PC-3 (cell line): ENCODE results near the gene KSR2.

ENCODE experiments used
- EZH2 ChIP-seq: fragments of 300-600 bp; sonication (generic); IDR thresholded peaks from one replicate; pipeline ENCODE4 v1.6.1; 2017; ENCODE audit warnings: antibody characterized with exemption, mild to moderate bottlenecking, low read length; ENCODE audit not compliant: unreplicated experiment
- EZH2phosphoT487 ChIP-seq: fragments of 300-600 bp; sonication (generic); IDR thresholded peaks from 2 replicates; pipeline ENCODE4 v1.6.1; 2018; ENCODE audit warnings: mild to moderate bottlenecking, antibody characterized with exemption, low read length, borderline replicate concordance
- TF ChIP-seq, protein P1 (sequence below): fragments of 300-600 bp; sonication (generic); conservative IDR thresholded peaks from 2 replicates; pipeline ENCODE4 v1.5.1; 2017; ENCODE audit warnings: antibody characterized with exemption, low read depth, mild to moderate bottlenecking, low read length

DNA sequence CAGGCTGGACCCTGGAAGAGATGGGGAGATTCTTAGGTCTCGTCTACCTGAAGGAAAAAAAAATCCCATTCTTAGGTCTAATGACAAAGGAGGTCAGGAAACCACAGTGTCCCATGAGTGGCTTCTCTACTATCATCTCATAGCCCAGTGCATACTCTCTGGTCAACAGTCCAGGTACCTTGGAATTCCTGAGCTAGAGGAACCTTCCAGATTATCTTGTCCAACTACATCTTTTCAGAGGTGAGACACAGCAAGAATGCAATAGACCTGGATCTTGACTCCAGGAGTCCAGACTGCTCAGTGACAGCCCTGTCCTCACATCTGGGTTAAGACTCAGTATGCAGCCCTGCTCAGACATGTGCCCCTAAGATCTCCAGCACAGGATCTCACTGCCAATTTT is 429.9 kb downstream of the KSR2 start:
- TF ChIP-seq EZH2phosphoT487 (no peak), EZH2 (no peak)
- TF ChIP-seq, protein P1, sequence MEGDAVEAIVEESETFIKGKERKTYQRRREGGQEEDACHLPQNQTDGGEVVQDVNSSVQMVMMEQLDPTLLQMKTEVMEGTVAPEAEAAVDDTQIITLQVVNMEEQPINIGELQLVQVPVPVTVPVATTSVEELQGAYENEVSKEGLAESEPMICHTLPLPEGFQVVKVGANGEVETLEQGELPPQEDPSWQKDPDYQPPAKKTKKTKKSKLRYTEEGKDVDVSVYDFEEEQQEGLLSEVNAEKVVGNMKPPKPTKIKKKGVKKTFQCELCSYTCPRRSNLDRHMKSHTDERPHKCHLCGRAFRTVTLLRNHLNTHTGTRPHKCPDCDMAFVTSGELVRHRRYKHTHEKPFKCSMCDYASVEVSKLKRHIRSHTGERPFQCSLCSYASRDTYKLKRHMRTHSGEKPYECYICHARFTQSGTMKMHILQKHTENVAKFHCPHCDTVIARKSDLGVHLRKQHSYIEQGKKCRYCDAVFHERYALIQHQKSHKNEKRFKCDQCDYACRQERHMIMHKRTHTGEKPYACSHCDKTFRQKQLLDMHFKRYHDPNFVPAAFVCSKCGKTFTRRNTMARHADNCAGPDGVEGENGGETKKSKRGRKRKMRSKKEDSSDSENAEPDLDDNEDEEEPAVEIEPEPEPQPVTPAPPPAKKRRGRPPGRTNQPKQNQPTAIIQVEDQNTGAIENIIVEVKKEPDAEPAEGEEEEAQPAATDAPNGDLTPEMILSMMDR: no peak
